Measurements from ENCODE around the gene STYXL1.

- TF ChIP-seq CTCF (IDR thresholded peaks at IDR 0.05; ENCODE audit: insufficient read depth, low read depth, low read length) = no peak
- no peak for TF ChIP-seq EZH2 (IDR thresholded peaks at IDR 0.05; ENCODE audit: insufficient read depth, low read length)
These were observed 65.3 kb downstream of the STYXL1 start for GRCh38 chr7:75982306-75983064.

All from astrocyte (in vitro differentiated cells and primary cell).